ENCODE results near the gene ATOH8.

DNA sequence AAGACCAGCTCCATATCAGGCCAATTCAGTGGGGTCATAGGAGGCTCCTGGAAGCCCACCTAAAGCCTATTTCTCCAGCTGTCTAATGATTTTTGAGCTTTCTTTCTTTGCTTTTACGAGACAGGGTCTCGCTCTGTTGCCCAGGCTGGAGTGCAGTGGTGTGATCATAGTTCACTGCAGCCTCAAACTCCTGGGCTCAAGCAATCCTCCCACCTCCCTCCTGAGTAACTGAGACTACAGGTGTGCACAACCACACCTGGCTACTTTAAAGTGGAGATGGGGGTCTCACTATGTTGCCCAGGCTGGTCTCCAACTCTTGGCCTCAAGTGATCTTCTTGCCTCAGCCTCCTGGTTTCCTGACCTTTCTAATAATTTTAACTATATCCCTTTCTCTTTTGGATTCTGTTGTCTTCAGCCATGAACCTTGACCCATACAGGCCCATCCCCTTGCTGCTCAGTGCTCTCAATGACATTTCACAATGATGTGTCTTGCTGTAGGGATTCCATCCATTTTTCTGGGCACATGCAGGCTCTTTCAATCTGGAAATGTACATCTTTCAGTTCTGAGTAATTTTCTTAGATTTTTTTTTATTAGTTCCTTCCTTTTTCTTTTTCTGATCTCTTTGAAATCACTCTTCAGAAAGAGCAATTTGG is 30.0 kb upstream of the ATOH8 start:
- TF ChIP-seq CTCF (IDR thresholded peaks at IDR 0.05) (no peak), POLR2A (IDR thresholded peaks at IDR 0.05) (no peak)

Measured in esophagus squamous epithelium (tissue), 4 donors.